B cell (primary cell): ENCODE results near the gene BNIP5. TPM values are rescaled to one million over a fixed set of nuclear protein-coding genes. Genes with fewer than 3 reads are reported as not detected.

ENCODE experiments used
- ATAC-seq: fragments of 200-7000 bp; cut with Tn5 transposase; one replicate; pipeline ENCODE4 v1.10.0; 2021; ENCODE audit warnings: low read depth, mild to moderate bottlenecking, moderate number of reproducible peaks, moderate library complexity
- CTCF ChIA-PET: fragments of 350-600 bp; sonication (Branson Sonifier 250); formaldehyde crosslinking; loops from one replicate; lab custom pipeline; 2021; ENCODE audit warnings: antibody characterized with exemption, inconsistent platforms; lab: Charles Lee
- POLR2A ChIA-PET: fragments of 350-600 bp; sonication (Branson Sonifier 250); formaldehyde crosslinking; loops from one replicate; lab custom pipeline; 2021; ENCODE audit warnings: antibody characterized with exemption; lab: Charles Lee
- DNase-seq: peaks from one replicate; pipeline ENCODE4 v3.0.0; 2013
- H2AFZ ChIP-seq: 2 replicates; pipeline ENCODE4 v1.6.1; 2012; ENCODE audit warnings: mild to moderate bottlenecking, low read depth, low read length; ENCODE audit not compliant: insufficient read depth, poor library complexity, severe bottlenecking
- H3K27ac ChIP-seq, 2 donors: 1 replicate in 1 of 2; 2 replicates in 1 of 2; pipeline ENCODE4 v1.5.1; 2012 to 2013; ENCODE audit warnings: low read length in 2 of 2, mild to moderate bottlenecking in 2 of 2, moderate library complexity in 1 of 2
- H3K27me3 ChIP-seq, 4 experiments: fragments of 200-600 bp in 1 of 4; sonication (generic) in 1 of 4; replicated peaks in 1 of 4; 1 replicate in 2 of 4; 2 replicates in 2 of 4; pipeline versions ENCODE4 v1.6.1 to v1.7.0; 2013 to 2016; ENCODE audit warnings: low read length in 3 of 4, mild to moderate bottlenecking in 2 of 4, mixed read lengths in 1 of 4, moderate library complexity in 1 of 4; ENCODE audit not compliant: insufficient read depth in 4 of 4, control insufficient read depth in 3 of 4; ENCODE audit errors: control extremely low read depth in 1 of 4
- H3K36me3 ChIP-seq, 2 experiments: replicated peaks in 1 of 2; 1 replicate in 1 of 2; 2 replicates in 1 of 2; pipeline versions ENCODE4 v1.6.1 to v1.7.1; 2013; ENCODE audit warnings: low read length in 1 of 2; ENCODE audit not compliant: insufficient read depth in 2 of 2, control insufficient read depth in 1 of 2; ENCODE audit errors: control extremely low read depth in 1 of 2, extremely low read depth in 1 of 2
- H3K4me1 ChIP-seq, 2 donors: fragments of 200-600 bp in 1 of 2; sonication (generic) in 1 of 2; 1 replicate in 1 of 2; 2 replicates in 1 of 2; pipeline versions ENCODE4 v1.5.1 to v1.6.1; 2013 to 2017; ENCODE audit warnings: low read length in 2 of 2; ENCODE audit not compliant: control insufficient read depth in 2 of 2, insufficient read depth in 2 of 2
- H3K4me2 ChIP-seq: replicated peaks from 2 replicates; pipeline ENCODE3; 2012; ENCODE audit warnings: mild to moderate bottlenecking, low read depth, low read length; ENCODE audit not compliant: poor library complexity, severe bottlenecking
- H3K4me3 ChIP-seq, 5 experiments: fragments of 200-600 bp in 1 of 5; sonication (generic) in 1 of 5; 1 replicate in 3 of 5; 2 replicates in 2 of 5; pipeline versions ENCODE4 v1.5.1 to v1.7.0; 2011 to 2016; ENCODE audit warnings: low read length in 4 of 5, mild to moderate bottlenecking in 4 of 5, low read depth in 2 of 5, control low read depth in 1 of 5, moderate library complexity in 1 of 5; ENCODE audit not compliant: insufficient read depth in 1 of 5; ENCODE audit errors: control extremely low read depth in 1 of 5, extremely low read depth in 1 of 5
- H3K79me2 ChIP-seq: fragments of 200-600 bp; sonication (generic); one replicate; pipeline ENCODE4 v1.6.0; 2016; ENCODE audit warnings: low read length; ENCODE audit not compliant: control insufficient read depth, insufficient read depth
- H3K9ac ChIP-seq: fragments of 200-600 bp; sonication (generic); 2 replicates; pipeline ENCODE4 v1.6.1; 2017; ENCODE audit warnings: mild to moderate bottlenecking, low read length, moderate library complexity
- H3K9me3 ChIP-seq, 3 donors: one replicate each; pipeline versions ENCODE4 v1.6.1 to v1.7.1; 2013; ENCODE audit warnings: low read length in 2 of 3; ENCODE audit not compliant: control insufficient read depth in 2 of 3, insufficient read depth in 1 of 3; ENCODE audit errors: control extremely low read depth in 1 of 3
- H4K20me1 ChIP-seq: 2 replicates; pipeline ENCODE4 v1.6.0; 2012; ENCODE audit warnings: mild to moderate bottlenecking, low read length; ENCODE audit not compliant: insufficient read depth, control insufficient read depth, poor library complexity, severe bottlenecking
- H3K27ac Mint-ChIP-seq: one replicate; pipeline ENCODE4 v1.8.0; 2021; ENCODE audit warnings: mixed read lengths
- H3K27me3 Mint-ChIP-seq: one replicate; pipeline ENCODE4 v1.8.0; 2021; ENCODE audit warnings: mixed read lengths
- H3K4me1 Mint-ChIP-seq: one replicate; pipeline ENCODE4 v1.8.0; 2021; ENCODE audit warnings: mixed read lengths
- H3K4me3 Mint-ChIP-seq: one replicate; pipeline ENCODE4 v1.8.0; 2021; ENCODE audit warnings: mixed read lengths
- H3K9me3 Mint-ChIP-seq: one replicate; pipeline ENCODE4 v1.8.0; 2022; ENCODE audit warnings: mixed read lengths; ENCODE audit not compliant: insufficient read depth
- CTCF ChIP-seq: fragments of 200-600 bp; IDR thresholded peaks from one replicate; pipeline ENCODE4 v1.8.0; 2022; ENCODE audit warnings: antibody characterized with exemption, mild to moderate bottlenecking
- EZH2 ChIP-seq: IDR thresholded peaks from 2 replicates; pipeline ENCODE4 v1.6.1; 2012; ENCODE audit warnings: borderline replicate concordance, low read depth, mild to moderate bottlenecking, moderate library complexity, low read length; ENCODE audit not compliant: insufficient read depth, poor library complexity, severe bottlenecking
- WGBS: methylation state at CpG from one replicate; pipeline ENCODE4 v1.1.5; 2013; ENCODE audit warnings: missing lambda C conversion rate; ENCODE audit not compliant: insufficient coverage; 5-methylcytosine and 5-hydroxymethylcytosine counted together
- intact Hi-C: fragments of 100-400 bp; cut with micrococcal nuclease; formaldehyde crosslinking; loops from one replicate; pipeline ENCODE4 v1.10.0; 2022
- polyA plus RNA-seq: library from polyadenylated mRNA; depleted of rRNA; stranded (reverse); fragments of >200 nt; gene quantifications from 2 replicates; pipeline ENCODE4 v1.2.3, GENCODE V29; 2012
- total RNA-seq, 2 donors: library from RNA; stranded (reverse); fragments of 120-200 nt in 1 of 2; gene quantifications; 1 replicate in 1 of 2; 2 replicates in 1 of 2; pipeline versions ENCODE4 v1.2.3 to v1.2.4, GENCODE V29; 2013 to 2022

The BNIP5 gene
- total and polyA plus RNA-seq, 2 donors (not counting 1 experiment from before 2014, with no cell fraction given) = 0.06 to 0.10 TPM

- no peaks in the 10 kb centered on the region for H3K4me1 ChIP-seq
- Mint-ChIP-seq H3K4me1 (no peaks in the 10 kb centered on the region), H3K4me3 (no peak overlapping the region), H3K9me3 (no peaks in the 10 kb centered on the region), H3K27me3 (peaks cover 49% of the 10 kb centered on the region), H3K27ac (no peak overlapping the region)
- no peaks in the 10 kb centered on the region for H4K20me1 ChIP-seq
- intact Hi-C loops = no loop called here
- TF ChIP-seq CTCF (no peak), EZH2 (no peak)
- ATAC-seq = no peak
- no peak overlapping the region for H2AFZ ChIP-seq
- no peak overlapping the region for H3K27ac ChIP-seq
- H3K79me2 ChIP-seq = no peaks in the 10 kb centered on the region
- H3K4me3 ChIP-seq = no peak overlapping the region
- H3K36me3 ChIP-seq = no peaks in the 10 kb centered on the region
- H3K4me2 ChIP-seq = no peak overlapping the region
- WGBS = 97% methylated on average over 6 of the region's 8 CpGs
- no peaks in the 10 kb centered on the region for H3K9me3 ChIP-seq
- POLR2A ChIA-PET = no interaction called here
- H3K27me3 ChIP-seq = peaks cover 0 to 9% (median 0%) of the 10 kb centered on the region in 4 experiments
- H3K9ac ChIP-seq = no peak overlapping the region
- DNase-seq = no peak
- CTCF ChIA-PET = no interaction called here
These were observed 64.5 kb downstream of the BNIP5 start for GRCh38 chr6:36272234-36272633.

GRCh38 chr6:36269834-36270705 is 66.6 kb downstream of the BNIP5 start, which contains the start of gene PNPLA1:
PNPLA1 (plus strand) TSS chr6:36270060; CDS start chr6:36270460, 400 bp downstream.
- Mint-ChIP-seq H3K27ac (no peak within 1 kb of the TSS), H3K4me3 (no peak within 1 kb of the TSS), H3K9me3 (no peaks in the 10 kb centered on the region), H3K27me3 (peaks cover 46% of the 10 kb centered on the region), H3K4me1 (no peaks in the 10 kb centered on the region)
- no peak within 1 kb of the TSS for H3K27ac ChIP-seq
- TF ChIP-seq EZH2 = no peak
- no peaks in the 10 kb centered on the region for H3K36me3 ChIP-seq
- H3K4me1 ChIP-seq = no peaks in the 10 kb centered on the region
- H4K20me1 ChIP-seq = no peaks in the 10 kb centered on the region
- no peak for DNase-seq
- intact Hi-C loops = no loop called here
- 84% methylated on average over 25 of the region's 32 CpGs for WGBS
- CTCF ChIA-PET = no interaction called here
- H3K9ac ChIP-seq = no peak within 1 kb of the TSS
- POLR2A ChIA-PET = no interaction called here
- ATAC-seq = no peak
- no peaks in the 10 kb centered on the region for H3K79me2 ChIP-seq
- no peak within 1 kb of the TSS for H3K4me3 ChIP-seq
- no peak within 1 kb of the TSS for H3K4me2 ChIP-seq
- H2AFZ ChIP-seq = no peak within 1 kb of the TSS
- peaks cover 0 to 9% (median 8%) of the 10 kb centered on the region in 3 donors for H3K9me3 ChIP-seq
- H3K27me3 ChIP-seq = peaks cover 0 to 4% (median 0%) of the 10 kb centered on the region in 4 experiments
